Stomach (tissue), 9 donors: Measurements from ENCODE around the gene CCDC122. TPM values are rescaled to one million over a fixed set of nuclear protein-coding genes. Genes with fewer than 3 reads are reported as not detected.
A peak's percentile ranks its signal among the peaks of the same experiment; 100 is the strongest.
"Not testable (repeated sequence)": the region's sequence is repeated elsewhere in the genome, so short reads cannot be mapped to it uniquely, and the experiment has no call there.

Source experiments
- DNase-seq, 2 donors: peaks; one replicate each; pipeline versions ENCODE4 v3.0.0 to v3.0.0-alpha.2; 2013 to 2019
- H3K27ac ChIP-seq, 5 donors: fragments of 200-600 bp in 4 of 5; sonication (generic) in 4 of 5; one replicate each; pipeline ENCODE4 v1.5.1; 2013 to 2019; ENCODE audit warnings: mild to moderate bottlenecking in 1 of 5, moderate library complexity in 1 of 5
- H3K27me3 ChIP-seq, 3 donors: fragments of 200-600 bp; sonication (generic); one replicate each; pipeline ENCODE4 v1.5.1; 2017 to 2019; ENCODE audit warnings: mixed run types in 1 of 3
- H3K36me3 ChIP-seq, 4 donors: fragments of 200-600 bp; sonication (generic); 1 replicate in 3 of 4; 2 replicates in 1 of 4; pipeline ENCODE4 v1.5.1; 2016 to 2019
- H3K4me1 ChIP-seq, 4 donors: fragments of 200-600 bp; sonication (generic); one replicate each; pipeline ENCODE4 v1.5.1; 2016 to 2019
- H3K4me3 ChIP-seq, 4 donors: fragments of 200-600 bp; sonication (generic) in 3 of 4; one replicate each; pipeline ENCODE4 v1.5.1; 2016 to 2019; ENCODE audit warnings: mild to moderate bottlenecking in 1 of 4
- H3K9me3 ChIP-seq, 4 donors: fragments of 200-600 bp; sonication (generic); one replicate each; pipeline ENCODE4 v1.5.1; 2016 to 2019
- CTCF ChIP-seq, 7 experiments: fragments of 450-650 bp in 4 of 7; fragments of 200-600 bp in 3 of 7; sonication (generic) in 3 of 7; IDR thresholded peaks; one replicate each; pipeline ENCODE4 v1.5.1; 2016 to 2019; ENCODE audit warnings: antibody characterized with exemption in 7 of 7, control low read depth in 2 of 7, mild to moderate bottlenecking in 1 of 7
- EP300 ChIP-seq: sonication (generic); formaldehyde crosslinking; IDR thresholded peaks from one replicate; pipeline ENCODE4 v1.6.1; 2017; ENCODE audit warnings: antibody characterized with exemption
- POLR2A ChIP-seq, 4 donors: fragments of 450-650 bp; IDR thresholded peaks; one replicate each; pipeline ENCODE4 v1.6.1; 2016; ENCODE audit warnings: antibody characterized with exemption in 4 of 4, control low read depth in 2 of 4, mild to moderate bottlenecking in 1 of 4, moderate library complexity in 1 of 4
- POLR2AphosphoS5 ChIP-seq, 3 donors: sonication (generic); formaldehyde crosslinking; IDR thresholded peaks; one replicate each; pipeline ENCODE4 v1.6.1; 2016; ENCODE audit warnings: antibody characterized with exemption in 3 of 3
- WGBS, 5 donors: extraction: QIAGEN DNeasy Blood & Tissue Kit in 3 of 5; methylation state at CpG; one replicate each; pipeline versions ENCODE4 v1.1.5 to v1.1.7; 2013 to 2018; 5-methylcytosine and 5-hydroxymethylcytosine counted together
- intact Hi-C: fragments of 100-400 bp; cut with DNase I; formaldehyde crosslinking; loops from one replicate; pipeline ENCODE4 v1.15.1; 2023; ENCODE audit warnings: low total_unique reads
- polyA plus RNA-seq, 3 donors: library from polyadenylated mRNA; stranded (reverse); fragments of 200-250 nt; gene quantifications; one replicate each; pipeline ENCODE4 v1.2.3, GENCODE V29; 2013
- total RNA-seq, 5 donors: library from RNA; depleted of rRNA; stranded (reverse); fragments of >200 nt; gene quantifications; one replicate each; pipeline versions ENCODE4 v1.1.0 to v1.2.3, GENCODE V29; 2014 to 2016
- donor health status: healthy with polysubstance abuse.
- donor health status: Bipolar disorder and iron deficiency.
- donor health status: healthy.

CCDC122 gene
- total and polyA plus RNA-seq, 8 donors, result 1.9 to 44.6 (median 4.3) TPM; not detected in 2

- intact Hi-C loops, result no loop called here
These were observed 43.8 kb downstream of the CCDC122 start for GRCh38 chr13:43835701-43836100.

GRCh38 chr13:43831088-43831487 is 48.5 kb downstream of the CCDC122 start:
- WGBS, 5 donors, result 60 to 78% (median 71%) methylated on average over 2 of the region's 2 CpGs

More at GRCh38 chr13:43835701-43836100, 43.8 kb downstream of the CCDC122 start:
- WGBS, 5 donors, result 53 to 76% (median 72%) methylated on average over 2 of the region's 2 CpGs
- Histone ChIP-seq H3K4me3 (no peak overlapping the region), H3K9me3 (peaks cover 0 to 2% (median 0%) of the 10 kb centered on the region in 4 donors), H3K27me3 (no peaks in the 10 kb centered on the region), H3K27ac (no peak overlapping the region), H3K36me3 (no peaks in the 10 kb centered on the region), H3K4me1 (peaks cover 0 to 3% (median 0%) of the 10 kb centered on the region in 4 donors)
- TF ChIP-seq POLR2AphosphoS5 (IDR thresholded peaks at IDR 0.05) (no peak), EP300 (no peak), CTCF (IDR thresholded peaks at IDR 0.05) (no peak), POLR2A (IDR thresholded peaks at IDR 0.05) (no peak)
- no peak for DNase-seq

GRCh38 chr13:43830497-43830881 is 49.1 kb downstream of the CCDC122 start:
- no peaks in the 10 kb centered on the region for H3K27me3 ChIP-seq
- 45 to 69% (median 64%) methylated on average over 5 of the region's 5 CpGs for WGBS, 5 donors
- H3K27ac ChIP-seq, result peak overlapping the region in 1 of 5 donors; percentile 50
- no peak for DNase-seq
- H3K4me1 ChIP-seq, result peaks cover 0 to 3% (median 0%) of the 10 kb centered on the region in 4 donors
- no peak overlapping the region for H3K4me3 ChIP-seq
- no peaks in the 10 kb centered on the region for H3K36me3 ChIP-seq
- H3K9me3 ChIP-seq, result no peaks in the 10 kb centered on the region
- intact Hi-C loops, result no loop called here
- TF ChIP-seq CTCF (IDR thresholded peaks at IDR 0.05) (no peak), POLR2A (IDR thresholded peaks at IDR 0.05) (no peak), POLR2AphosphoS5 (IDR thresholded peaks at IDR 0.05) (no peak), EP300 (no peak)

More at GRCh38 chr13:43831088-43831487, 48.5 kb downstream of the CCDC122 start:
- H3K27ac ChIP-seq, result no peak overlapping the region
- no peaks in the 10 kb centered on the region for H3K27me3 ChIP-seq
- H3K4me1 ChIP-seq, result peaks cover 0 to 3% (median 0%) of the 10 kb centered on the region in 4 donors
- TF ChIP-seq POLR2A (IDR thresholded peaks at IDR 0.05) (no peak), POLR2AphosphoS5 (IDR thresholded peaks at IDR 0.05) (no peak), CTCF (IDR thresholded peaks at IDR 0.05) (no peak), EP300 (no peak)
- H3K9me3 ChIP-seq, result no peaks in the 10 kb centered on the region
- intact Hi-C loops, result no loop called here
- DNase-seq, result no peak
- no peaks in the 10 kb centered on the region for H3K36me3 ChIP-seq
- no peak overlapping the region for H3K4me3 ChIP-seq

- H3K27me3 ChIP-seq, intact Hi-C loops, H3K9me3 ChIP-seq, H3K36me3 ChIP-seq, H3K4me3 ChIP-seq, H3K4me1 ChIP-seq, H3K27ac ChIP-seq, DNase-seq: not testable (repeated sequence)
- 90 to 100% (median 95%) methylated on average over 1 of the region's 1 CpG for WGBS, 5 donors
These were observed 54.9 kb downstream of the CCDC122 start for GRCh38 chr13:43824656-43825055.

GRCh38 chr13:43822969-43823368 is 56.6 kb downstream of the CCDC122 start:
- intact Hi-C loops, result no loop called here
- WGBS, 5 donors, result 38 to 63% (median 48%) methylated on average over 1 of the region's 1 CpG
- no peaks in the 10 kb centered on the region for H3K36me3 ChIP-seq
- TF ChIP-seq POLR2AphosphoS5 (IDR thresholded peaks at IDR 0.05), result no peak
- TF ChIP-seq POLR2A (IDR thresholded peaks at IDR 0.05), result no peak
- H3K9me3 ChIP-seq, result no peaks in the 10 kb centered on the region
- H3K27me3 ChIP-seq, result no peaks in the 10 kb centered on the region
- H3K27ac ChIP-seq, result no peak overlapping the region
- DNase-seq, result no peak
- no peak overlapping the region for H3K4me3 ChIP-seq
- no peaks in the 10 kb centered on the region for H3K4me1 ChIP-seq
